GM23248 (cell line): Measurements from ENCODE around the gene SUCNR1.

Source experiments
- EZH2 ChIP-seq: fragments of 200-600 bp; sonication (generic); IDR thresholded peaks from 2 replicates; pipeline ENCODE4 v1.6.1; 2018; ENCODE audit warnings: antibody characterized with exemption, mild to moderate bottlenecking; ENCODE audit not compliant: insufficient read depth, poor library complexity, severe bottlenecking
- EZH2phosphoT487 ChIP-seq: fragments of 200-600 bp; sonication (generic); IDR thresholded peaks from 2 replicates; pipeline ENCODE4 v1.6.1; 2018; ENCODE audit warnings: antibody characterized with exemption, moderate library complexity, mild to moderate bottlenecking, low read depth; ENCODE audit not compliant: insufficient read depth

- no peak for TF ChIP-seq EZH2
- TF ChIP-seq EZH2phosphoT487 = no peak
Observed at GRCh38 chr3:151925876-151926275, 52.4 kb downstream of the SUCNR1 start.
